Liver (tissue), 3 donors: ENCODE data around the gene FMN1.

Experiments
- EGR1 ChIP-seq, 2 donors: IDR thresholded peaks; 2 replicates each; pipeline ENCODE4 v1.6.1; 2016 to 2018; ENCODE audit warnings: antibody characterized with exemption in 2 of 2, low read depth in 2 of 2
- GABPA ChIP-seq, 2 donors: IDR thresholded peaks in 1 of 2; conservative IDR thresholded peaks in 1 of 2; 2 replicates each; pipeline ENCODE4 v1.6.1; 2016; ENCODE audit warnings: antibody characterized with exemption in 2 of 2, mild to moderate bottlenecking in 1 of 2, moderate library complexity in 1 of 2
- JUND ChIP-seq, 2 donors: IDR thresholded peaks; 2 replicates each; pipeline ENCODE4 v1.6.1; 2016; ENCODE audit warnings: antibody characterized with exemption in 2 of 2
- RAD21 ChIP-seq, 2 donors: IDR thresholded peaks; 2 replicates each; pipeline ENCODE4 v1.6.1; 2016; ENCODE audit warnings: antibody characterized with exemption in 2 of 2, mild to moderate bottlenecking in 2 of 2
- RXRA ChIP-seq, 2 donors: IDR thresholded peaks; 2 replicates each; pipeline ENCODE4 v1.6.1; 2017 to 2018; ENCODE audit warnings: antibody characterized with exemption in 2 of 2, mild to moderate bottlenecking in 1 of 2
- SP1 ChIP-seq: IDR thresholded peaks from 2 replicates; pipeline ENCODE4 v1.6.1; 2018; ENCODE audit warnings: antibody characterized with exemption, mild to moderate bottlenecking
- TAF1 ChIP-seq: conservative IDR thresholded peaks from 2 replicates; pipeline ENCODE4 v1.6.1; 2016; ENCODE audit warnings: antibody characterized with exemption, mild to moderate bottlenecking
- YY1 ChIP-seq: IDR thresholded peaks from 2 replicates; pipeline ENCODE4 v1.6.1; 2016; ENCODE audit warnings: antibody characterized with exemption, mild to moderate bottlenecking
- TF ChIP-seq, protein P1 (sequence below): fragments of 150-350 bp; IDR thresholded peaks from 2 replicates; pipeline ENCODE4 v1.5.1; 2017; ENCODE audit warnings: improper control_type of control experiment, low read depth, low read length; ENCODE audit not compliant: missing input control
- TF ChIP-seq, protein P2 (sequence below): IDR thresholded peaks from 2 replicates; pipeline ENCODE4 v1.6.1; 2016; ENCODE audit warnings: antibody characterized with exemption, mild to moderate bottlenecking
- TF ChIP-seq, protein P3 (sequence below): IDR thresholded peaks from 2 replicates; pipeline ENCODE4 v1.6.1; 2016; ENCODE audit warnings: antibody characterized with exemption
- TF ChIP-seq, protein P4 (sequence below): IDR thresholded peaks from 2 replicates; pipeline ENCODE4 v1.6.1; 2016; ENCODE audit warnings: antibody characterized with exemption
- donor health status: healthy.
- donor health status: healthy.

DNA sequence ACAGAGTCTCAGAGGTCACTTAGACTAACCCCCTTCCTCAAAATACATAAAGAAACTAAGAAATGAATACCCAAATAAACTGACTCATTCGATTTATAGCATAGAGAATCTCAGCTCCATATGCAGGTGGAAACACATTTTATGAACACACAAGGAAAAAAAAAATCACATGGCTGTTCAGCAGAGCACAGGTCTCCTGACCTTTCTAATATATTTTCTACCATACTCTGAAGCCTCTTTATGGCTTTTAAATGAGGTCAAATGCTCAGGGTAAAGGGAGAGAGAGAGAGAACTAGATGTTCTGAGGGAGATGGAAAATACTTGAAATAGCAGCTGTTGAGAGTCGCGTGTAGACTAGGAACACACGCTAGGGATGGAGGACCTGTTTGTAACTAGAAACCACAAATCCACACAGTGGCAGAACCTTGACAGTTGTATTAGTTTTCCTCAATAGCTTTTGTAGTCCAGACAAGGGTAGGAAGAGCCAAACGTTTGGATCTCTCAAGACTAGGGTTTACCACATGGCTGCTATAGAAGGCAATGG lies 165.3 kb downstream of the FMN1 start:
- TF ChIP-seq, protein P1, sequence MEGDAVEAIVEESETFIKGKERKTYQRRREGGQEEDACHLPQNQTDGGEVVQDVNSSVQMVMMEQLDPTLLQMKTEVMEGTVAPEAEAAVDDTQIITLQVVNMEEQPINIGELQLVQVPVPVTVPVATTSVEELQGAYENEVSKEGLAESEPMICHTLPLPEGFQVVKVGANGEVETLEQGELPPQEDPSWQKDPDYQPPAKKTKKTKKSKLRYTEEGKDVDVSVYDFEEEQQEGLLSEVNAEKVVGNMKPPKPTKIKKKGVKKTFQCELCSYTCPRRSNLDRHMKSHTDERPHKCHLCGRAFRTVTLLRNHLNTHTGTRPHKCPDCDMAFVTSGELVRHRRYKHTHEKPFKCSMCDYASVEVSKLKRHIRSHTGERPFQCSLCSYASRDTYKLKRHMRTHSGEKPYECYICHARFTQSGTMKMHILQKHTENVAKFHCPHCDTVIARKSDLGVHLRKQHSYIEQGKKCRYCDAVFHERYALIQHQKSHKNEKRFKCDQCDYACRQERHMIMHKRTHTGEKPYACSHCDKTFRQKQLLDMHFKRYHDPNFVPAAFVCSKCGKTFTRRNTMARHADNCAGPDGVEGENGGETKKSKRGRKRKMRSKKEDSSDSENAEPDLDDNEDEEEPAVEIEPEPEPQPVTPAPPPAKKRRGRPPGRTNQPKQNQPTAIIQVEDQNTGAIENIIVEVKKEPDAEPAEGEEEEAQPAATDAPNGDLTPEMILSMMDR, result no peak
- TF ChIP-seq, protein P2, sequence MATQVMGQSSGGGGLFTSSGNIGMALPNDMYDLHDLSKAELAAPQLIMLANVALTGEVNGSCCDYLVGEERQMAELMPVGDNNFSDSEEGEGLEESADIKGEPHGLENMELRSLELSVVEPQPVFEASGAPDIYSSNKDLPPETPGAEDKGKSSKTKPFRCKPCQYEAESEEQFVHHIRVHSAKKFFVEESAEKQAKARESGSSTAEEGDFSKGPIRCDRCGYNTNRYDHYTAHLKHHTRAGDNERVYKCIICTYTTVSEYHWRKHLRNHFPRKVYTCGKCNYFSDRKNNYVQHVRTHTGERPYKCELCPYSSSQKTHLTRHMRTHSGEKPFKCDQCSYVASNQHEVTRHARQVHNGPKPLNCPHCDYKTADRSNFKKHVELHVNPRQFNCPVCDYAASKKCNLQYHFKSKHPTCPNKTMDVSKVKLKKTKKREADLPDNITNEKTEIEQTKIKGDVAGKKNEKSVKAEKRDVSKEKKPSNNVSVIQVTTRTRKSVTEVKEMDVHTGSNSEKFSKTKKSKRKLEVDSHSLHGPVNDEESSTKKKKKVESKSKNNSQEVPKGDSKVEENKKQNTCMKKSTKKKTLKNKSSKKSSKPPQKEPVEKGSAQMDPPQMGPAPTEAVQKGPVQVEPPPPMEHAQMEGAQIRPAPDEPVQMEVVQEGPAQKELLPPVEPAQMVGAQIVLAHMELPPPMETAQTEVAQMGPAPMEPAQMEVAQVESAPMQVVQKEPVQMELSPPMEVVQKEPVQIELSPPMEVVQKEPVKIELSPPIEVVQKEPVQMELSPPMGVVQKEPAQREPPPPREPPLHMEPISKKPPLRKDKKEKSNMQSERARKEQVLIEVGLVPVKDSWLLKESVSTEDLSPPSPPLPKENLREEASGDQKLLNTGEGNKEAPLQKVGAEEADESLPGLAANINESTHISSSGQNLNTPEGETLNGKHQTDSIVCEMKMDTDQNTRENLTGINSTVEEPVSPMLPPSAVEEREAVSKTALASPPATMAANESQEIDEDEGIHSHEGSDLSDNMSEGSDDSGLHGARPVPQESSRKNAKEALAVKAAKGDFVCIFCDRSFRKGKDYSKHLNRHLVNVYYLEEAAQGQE, result no peak
- TF ChIP-seq TAF1 (no peak), YY1 (no peak), RXRA (IDR thresholded peaks at IDR 0.05) (no peak), GABPA (IDR thresholded peaks at IDR 0.05 in 1 of 2, conservative IDR thresholded peaks at IDR 0.05 in 1 of 2) (no peak), SP1 (no peak), EGR1 (IDR thresholded peaks at IDR 0.05; ENCODE audit: low read depth in 2 of 2) (no peak), RAD21 (IDR thresholded peaks at IDR 0.05) (no peak), JUND (IDR thresholded peaks at IDR 0.05) (no peak)
- TF ChIP-seq, protein P3, sequence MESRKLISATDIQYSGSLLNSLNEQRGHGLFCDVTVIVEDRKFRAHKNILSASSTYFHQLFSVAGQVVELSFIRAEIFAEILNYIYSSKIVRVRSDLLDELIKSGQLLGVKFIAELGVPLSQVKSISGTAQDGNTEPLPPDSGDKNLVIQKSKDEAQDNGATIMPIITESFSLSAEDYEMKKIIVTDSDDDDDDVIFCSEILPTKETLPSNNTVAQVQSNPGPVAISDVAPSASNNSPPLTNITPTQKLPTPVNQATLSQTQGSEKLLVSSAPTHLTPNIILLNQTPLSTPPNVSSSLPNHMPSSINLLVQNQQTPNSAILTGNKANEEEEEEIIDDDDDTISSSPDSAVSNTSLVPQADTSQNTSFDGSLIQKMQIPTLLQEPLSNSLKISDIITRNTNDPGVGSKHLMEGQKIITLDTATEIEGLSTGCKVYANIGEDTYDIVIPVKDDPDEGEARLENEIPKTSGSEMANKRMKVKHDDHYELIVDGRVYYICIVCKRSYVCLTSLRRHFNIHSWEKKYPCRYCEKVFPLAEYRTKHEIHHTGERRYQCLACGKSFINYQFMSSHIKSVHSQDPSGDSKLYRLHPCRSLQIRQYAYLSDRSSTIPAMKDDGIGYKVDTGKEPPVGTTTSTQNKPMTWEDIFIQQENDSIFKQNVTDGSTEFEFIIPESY, result no peak
- TF ChIP-seq, protein P4, sequence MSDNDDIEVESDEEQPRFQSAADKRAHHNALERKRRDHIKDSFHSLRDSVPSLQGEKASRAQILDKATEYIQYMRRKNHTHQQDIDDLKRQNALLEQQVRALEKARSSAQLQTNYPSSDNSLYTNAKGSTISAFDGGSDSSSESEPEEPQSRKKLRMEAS, result no peak
